WTC11 (cell line): ENCODE measurements around the gene ECM1. TPM values are rescaled to one million over a fixed set of nuclear protein-coding genes. Genes with fewer than 3 reads are reported as not detected.

Experiments
- ATAC-seq: fragments of 200-7000 bp; cut with Tn5 transposase; 2 replicates; pipeline ENCODE4 v1.10.0; 2021; ENCODE audit warnings: mild to moderate bottlenecking, moderate library complexity
- CTCF ChIA-PET: fragments of 300-600 bp; sonication (Branson Sonifier 250); formaldehyde crosslinking; loops from one replicate; lab custom pipeline; 2021; ENCODE audit warnings: antibody characterized with exemption; lab: Charles Lee
- POLR2A ChIA-PET: fragments of 350-600 bp; sonication (Branson Sonifier 250); formaldehyde crosslinking; loops from one replicate; lab custom pipeline; 2021; ENCODE audit warnings: antibody characterized with exemption; lab: Charles Lee
- DNase-seq: peaks from one replicate; pipeline ENCODE4 v3.0.0; 2021; ENCODE audit warnings: low spot score
- H3K27ac Mint-ChIP-seq: 2 replicates; pipeline ENCODE4 v1.8.0; 2021; ENCODE audit warnings: mixed read lengths
- H3K27me3 Mint-ChIP-seq: 2 replicates; pipeline ENCODE4 v1.8.0; 2021; ENCODE audit warnings: low read depth, mild to moderate bottlenecking, moderate library complexity, mixed read lengths
- H3K36me3 Mint-ChIP-seq: 2 replicates; pipeline ENCODE4 v1.8.0; 2021; ENCODE audit warnings: mixed read lengths
- H3K4me1 Mint-ChIP-seq: 2 replicates; pipeline ENCODE4 v1.8.0; 2022; ENCODE audit warnings: mixed read lengths
- H3K4me3 Mint-ChIP-seq: 2 replicates; pipeline ENCODE4 v1.8.0; 2021; ENCODE audit warnings: mild to moderate bottlenecking, moderate library complexity, mixed read lengths
- H3K9me3 Mint-ChIP-seq: 2 replicates; pipeline ENCODE4 v1.8.0; 2021; ENCODE audit warnings: mixed read lengths
- CDX4 ChIP-seq: fragments of 250-450 bp; sonication (Bioruptor Pico); IDR thresholded peaks from 2 replicates; pipeline ENCODE4 v1.9.0; 2021; ENCODE audit warnings: moderate library complexity, mild to moderate bottlenecking, inconsistent platforms, borderline replicate concordance
- E2F5 ChIP-seq: sonication (generic); formaldehyde crosslinking; IDR thresholded peaks from 2 replicates; pipeline ENCODE4 v1.8.1; 2022; ENCODE audit warnings: mild to moderate bottlenecking, moderate library complexity, missing genetic modification reagents
- ELF4 ChIP-seq: sonication (generic); formaldehyde crosslinking; IDR thresholded peaks from 2 replicates; pipeline ENCODE4 v1.8.1; 2022; ENCODE audit warnings: low read depth, mild to moderate bottlenecking, moderate library complexity, missing genetic modification reagents
- ERG ChIP-seq: fragments of 250-450 bp; sonication (Bioruptor Pico); IDR thresholded peaks from 2 replicates; pipeline ENCODE4 v1.8.0; 2021; ENCODE audit warnings: mild to moderate bottlenecking
- FOXJ3 ChIP-seq: sonication (generic); formaldehyde crosslinking; IDR thresholded peaks from 2 replicates; pipeline ENCODE4 v1.9.0; 2021; ENCODE audit warnings: missing genetic modification reagents, mild to moderate bottlenecking, borderline replicate concordance
- FOXP4 ChIP-seq: sonication (generic); formaldehyde crosslinking; IDR thresholded peaks from 2 replicates; pipeline ENCODE4 v1.8.0; 2022; ENCODE audit warnings: mild to moderate bottlenecking, missing genetic modification reagents
- HMGA2 ChIP-seq: fragments of 250-450 bp; sonication (Bioruptor Pico); IDR thresholded peaks from 2 replicates; pipeline ENCODE4 v1.4.0; 2021; ENCODE audit warnings: mild to moderate bottlenecking, moderate library complexity
- HMGXB4 ChIP-seq: sonication (generic); formaldehyde crosslinking; IDR thresholded peaks from 2 replicates; pipeline ENCODE4 v1.8.1; 2023; ENCODE audit warnings: mild to moderate bottlenecking, moderate library complexity, missing genetic modification reagents
- JUN ChIP-seq: sonication (generic); formaldehyde crosslinking; IDR thresholded peaks from 2 replicates; pipeline ENCODE4 v1.8.0; 2023; ENCODE audit warnings: mild to moderate bottlenecking, missing genetic modification reagents
- NFATC4 ChIP-seq: fragments of 250-450 bp; sonication (Bioruptor Pico); IDR thresholded peaks from 2 replicates; pipeline ENCODE4 v1.9.0; 2021; ENCODE audit warnings: mild to moderate bottlenecking
- PRRX2 ChIP-seq: fragments of 250-450 bp; sonication (Bioruptor Pico); IDR thresholded peaks from 2 replicates; pipeline ENCODE4 v1.8.0; 2021; ENCODE audit warnings: mild to moderate bottlenecking
- SMAD4 ChIP-seq: sonication (generic); formaldehyde crosslinking; IDR thresholded peaks from 2 replicates; pipeline ENCODE4 v1.8.0; 2022; ENCODE audit warnings: mild to moderate bottlenecking, missing genetic modification reagents
- SOX15 ChIP-seq: fragments of 250-450 bp; sonication (Bioruptor Pico); IDR thresholded peaks from 2 replicates; pipeline ENCODE4 v1.9.0; 2021; ENCODE audit warnings: mild to moderate bottlenecking
- TCF7 ChIP-seq: sonication (generic); formaldehyde crosslinking; IDR thresholded peaks from 2 replicates; pipeline ENCODE4 v1.8.0; 2022; ENCODE audit warnings: mild to moderate bottlenecking, low read depth, missing genetic modification reagents, moderate library complexity
- ZBTB43 ChIP-seq: sonication (generic); formaldehyde crosslinking; IDR thresholded peaks from 2 replicates; pipeline ENCODE4 v1.8.1; 2023; ENCODE audit warnings: mild to moderate bottlenecking, missing genetic modification reagents
- ZNF121 ChIP-seq: sonication (generic); formaldehyde crosslinking; IDR thresholded peaks from 2 replicates; pipeline ENCODE4 v1.8.0; 2023; ENCODE audit warnings: missing genetic modification reagents
- ZNF232 ChIP-seq: sonication (generic); formaldehyde crosslinking; IDR thresholded peaks from 2 replicates; pipeline ENCODE4 v1.8.0; 2022; ENCODE audit warnings: mild to moderate bottlenecking, missing genetic modification reagents
- ZNF425 ChIP-seq: fragments of 250-450 bp; sonication (Bioruptor Pico); conservative IDR thresholded peaks from 2 replicates; pipeline ENCODE4 v1.9.0; 2021; ENCODE audit warnings: mild to moderate bottlenecking
- ZNF671 ChIP-seq: fragments of 250-450 bp; sonication (Bioruptor Pico); IDR thresholded peaks from 2 replicates; pipeline ENCODE4 v1.8.0; 2021; ENCODE audit warnings: mild to moderate bottlenecking
- total RNA-seq: library from RNA; stranded (reverse); gene quantifications from 3 replicates; pipeline ENCODE4 v1.2.3, GENCODE V29; 2021

Gene ECM1
- total RNA-seq, 1 experiment from 2014 or later: 1.6 TPM

- TF ChIP-seq HMGXB4 (CRISPR knock-in tag) (no peak), ZNF121 (no peak), HMGA2 (CRISPR knock-in tag) (no peak), ERG (CRISPR knock-in tag) (no peak), TCF7 (no peak)
Measured at GRCh38 chr1:150511551-150511950, 3.6 kb downstream of the ECM1 start (continued).

GRCh38 chr1:150511985-150512660 lies 4.2 kb downstream of the ECM1 start:
- POLR2A ChIA-PET: no interaction called here
- H3K4me1 Mint-ChIP-seq: peaks cover 10% of the 10 kb centered on the region
- H3K27ac Mint-ChIP-seq: no peak overlapping the region
- CTCF ChIA-PET: interaction anchor here (0.7 to 0.9 kb wide), 2 partner anchors 21 to 26 kb away, joined by 4 read pairs; no protein-coding TSS in a partner anchor
- H3K27me3 Mint-ChIP-seq: no peaks in the 10 kb centered on the region; the same call in 1 of the 2 replicates
- TF ChIP-seq ZNF671: no peak
- TF ChIP-seq ELF4 (CRISPR knock-in tag): no peak
- no peak for TF ChIP-seq E2F5 (CRISPR knock-in tag)
- TF ChIP-seq SOX15 (CRISPR knock-in tag): no peak
- H3K4me3 Mint-ChIP-seq: no peak overlapping the region
- no peaks in the 10 kb centered on the region for H3K9me3 Mint-ChIP-seq
- peaks cover 7% of the 10 kb centered on the region; the same call in 1 of the 2 replicates for H3K36me3 Mint-ChIP-seq
- no peak for ATAC-seq
- DNase-seq: no peak

- Mint-ChIP-seq H3K4me3 (no peak overlapping the region), H3K27me3 (no peaks in the 10 kb centered on the region; the same call in 1 of the 2 replicates), H3K27ac (no peak overlapping the region), H3K4me1 (peaks cover 12% of the 10 kb centered on the region), H3K36me3 (peaks cover 4% of the 10 kb centered on the region; the same call in 1 of the 2 replicates), H3K9me3 (no peaks in the 10 kb centered on the region)
- DNase-seq: no peak
- no peak for ATAC-seq
- TF ChIP-seq ZBTB43 (CRISPR knock-in tag) (no peak), FOXJ3 (CRISPR knock-in tag) (no peak), SMAD4 (CRISPR knock-in tag) (no peak), FOXP4 (CRISPR knock-in tag) (no peak), CDX4 (CRISPR knock-in tag) (no peak), ZNF425 (CRISPR knock-in tag) (no peak), ELF4 (CRISPR knock-in tag) (no peak), NFATC4 (CRISPR knock-in tag) (no peak), ZNF232 (CRISPR knock-in tag) (no peak), JUN (no peak), PRRX2 (CRISPR knock-in tag) (no peak)
- POLR2A ChIA-PET: no interaction called here
- CTCF ChIA-PET: interaction anchor here (9.7 kb wide), 1 partner anchor 22 kb away, joined by 139 read pairs; no protein-coding TSS in a partner anchor
Measured at GRCh38 chr1:150512846-150513245, 4.9 kb downstream of the ECM1 start.
